ENCODE results near the gene ATP9A.

The ATP9A gene

DNA sequence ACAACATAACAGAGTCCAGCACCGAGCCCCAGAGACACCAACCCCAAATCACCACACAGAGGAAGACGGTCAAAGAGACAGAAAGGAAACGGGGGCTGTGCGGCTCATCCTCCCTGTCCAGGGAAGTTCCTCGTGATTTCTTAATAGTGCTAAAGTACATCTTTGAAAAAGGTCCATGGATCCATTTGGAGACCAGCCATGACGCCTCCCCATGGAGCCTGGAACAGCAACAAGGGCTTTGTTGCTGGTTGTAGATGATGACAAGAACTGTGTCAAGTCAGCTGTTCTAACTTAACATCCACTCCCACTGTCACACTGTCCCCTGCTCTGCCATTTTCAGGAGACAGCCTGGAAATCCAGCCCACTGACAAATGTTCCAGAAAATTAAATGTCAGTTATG, 99.7 kb downstream of the ATP9A start:
- no peak for DNase-seq (ENCODE audit: low spot score)
- Histone ChIP-seq H3K27ac (no peak overlapping the region), H3K4me3 (no peak overlapping the region)
- TF ChIP-seq, protein P1, sequence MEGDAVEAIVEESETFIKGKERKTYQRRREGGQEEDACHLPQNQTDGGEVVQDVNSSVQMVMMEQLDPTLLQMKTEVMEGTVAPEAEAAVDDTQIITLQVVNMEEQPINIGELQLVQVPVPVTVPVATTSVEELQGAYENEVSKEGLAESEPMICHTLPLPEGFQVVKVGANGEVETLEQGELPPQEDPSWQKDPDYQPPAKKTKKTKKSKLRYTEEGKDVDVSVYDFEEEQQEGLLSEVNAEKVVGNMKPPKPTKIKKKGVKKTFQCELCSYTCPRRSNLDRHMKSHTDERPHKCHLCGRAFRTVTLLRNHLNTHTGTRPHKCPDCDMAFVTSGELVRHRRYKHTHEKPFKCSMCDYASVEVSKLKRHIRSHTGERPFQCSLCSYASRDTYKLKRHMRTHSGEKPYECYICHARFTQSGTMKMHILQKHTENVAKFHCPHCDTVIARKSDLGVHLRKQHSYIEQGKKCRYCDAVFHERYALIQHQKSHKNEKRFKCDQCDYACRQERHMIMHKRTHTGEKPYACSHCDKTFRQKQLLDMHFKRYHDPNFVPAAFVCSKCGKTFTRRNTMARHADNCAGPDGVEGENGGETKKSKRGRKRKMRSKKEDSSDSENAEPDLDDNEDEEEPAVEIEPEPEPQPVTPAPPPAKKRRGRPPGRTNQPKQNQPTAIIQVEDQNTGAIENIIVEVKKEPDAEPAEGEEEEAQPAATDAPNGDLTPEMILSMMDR (IDR thresholded peaks at IDR 0.05) = no peak

- TF ChIP-seq, protein P1 (IDR thresholded peaks at IDR 0.05) = no peak
- no peak overlapping the region for H3K4me3 ChIP-seq
- no peak overlapping the region for H3K27ac ChIP-seq
- DNase-seq (ENCODE audit: low spot score) = no peak
These were observed 100.7 kb downstream of the ATP9A start for GRCh38 chr20:51667491-51667890.

DNA sequence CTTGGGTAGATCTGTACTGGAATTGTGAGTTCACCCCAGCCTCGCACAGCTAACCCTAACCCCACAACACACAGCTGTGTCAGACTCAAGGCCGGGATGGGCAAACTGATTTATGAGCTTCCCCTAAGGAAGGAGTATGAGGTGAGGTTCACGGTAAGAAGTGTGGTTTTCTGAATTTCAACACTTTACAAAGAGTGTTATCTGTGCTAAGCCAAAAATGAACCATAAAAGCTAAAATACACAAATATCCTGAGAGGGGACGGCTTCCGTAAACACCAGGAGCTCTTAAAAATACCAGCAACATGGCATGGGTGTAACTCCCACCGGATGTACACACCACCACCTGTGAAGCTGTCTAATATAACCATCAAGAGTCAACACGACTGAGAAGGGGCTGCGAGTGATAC, 101.2 kb downstream of the ATP9A start:
- Histone ChIP-seq H3K27ac (no peak overlapping the region), H3K4me3 (no peak overlapping the region)
- TF ChIP-seq, protein P1 (IDR thresholded peaks at IDR 0.05) = no peak
- no peak for DNase-seq (ENCODE audit: low spot score)

DNA sequence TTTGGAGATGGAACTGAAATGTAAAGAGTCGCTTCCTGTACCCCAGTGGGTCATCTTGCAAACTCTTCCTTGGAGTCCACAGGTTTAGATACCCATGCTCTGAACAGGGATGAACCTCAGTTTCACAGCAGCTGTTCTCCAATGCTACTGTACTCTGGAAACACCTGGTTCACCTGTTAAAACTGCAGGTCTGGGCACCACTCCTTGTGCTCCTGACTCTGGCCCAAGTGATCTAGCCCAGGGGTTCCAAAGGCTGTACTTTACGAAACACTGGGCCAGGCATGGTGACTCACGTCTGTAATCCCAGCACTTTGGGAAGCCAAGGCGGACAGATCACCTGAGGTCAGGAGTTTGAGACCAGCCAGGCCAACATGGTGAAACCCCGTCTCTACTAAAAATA, 102.1 kb downstream of the ATP9A start:
- H3K4me3 ChIP-seq = no peak overlapping the region
- DNase-seq (ENCODE audit: low spot score) = no peak
- H3K27ac ChIP-seq = no peak overlapping the region
- TF ChIP-seq, protein P1 (IDR thresholded peaks at IDR 0.05) = no peak

GRCh38 chr20:51665543-51666118, 102.6 kb downstream of the ATP9A start:
- Histone ChIP-seq H3K4me3 (no peak overlapping the region), H3K27ac (no peak overlapping the region)
- no peak for DNase-seq (ENCODE audit: low spot score)
- TF ChIP-seq, protein P1 (IDR thresholded peaks at IDR 0.05) = no peak

GRCh38 chr20:51661609-51662178, 106.5 kb downstream of the ATP9A start:
- TF ChIP-seq, protein P1 (IDR thresholded peaks at IDR 0.05) = no peak
- Histone ChIP-seq H3K27ac (no peak overlapping the region), H3K4me3 (no peak overlapping the region)
- DNase-seq (ENCODE audit: low spot score) = no peak

Data from coronary artery (tissue), 2 donors.